ENCODE measurements around the gene AQP2.

AQP2 gene

GRCh38 chr12:49920241-49920914 is 30.2 kb upstream of the AQP2 start:
- DNase-seq (ENCODE audit: extremely low read depth in 1 of 2, low read depth in 1 of 2): no peak

- DNase-seq (ENCODE audit: extremely low read depth in 1 of 2, low read depth in 1 of 2): no peak
Measured at GRCh38 chr12:49920915-49921286, 29.6 kb upstream of the AQP2 start.

GRCh38 chr12:49921299-49921698 is 29.2 kb upstream of the AQP2 start:
- no peak for DNase-seq (ENCODE audit: extremely low read depth in 1 of 2, low read depth in 1 of 2)

GRCh38 chr12:49921936-49922335 is 28.6 kb upstream of the AQP2 start:
- no peak for DNase-seq (ENCODE audit: extremely low read depth in 1 of 2, low read depth in 1 of 2)

GRCh38 chr12:49922349-49923034 is 28.0 kb upstream of the AQP2 start:
- no peak for DNase-seq (ENCODE audit: extremely low read depth in 1 of 2, low read depth in 1 of 2)

GRCh38 chr12:49923035-49923644 is 27.4 kb upstream of the AQP2 start:
- DNase-seq (ENCODE audit: extremely low read depth in 1 of 2, low read depth in 1 of 2): no peak

- no peak for DNase-seq (ENCODE audit: extremely low read depth in 1 of 2, low read depth in 1 of 2)
Measured at GRCh38 chr12:49923880-49924556, 26.5 kb upstream of the AQP2 start.

GRCh38 chr12:49924628-49925246 is 25.8 kb upstream of the AQP2 start:
- no peak for DNase-seq (ENCODE audit: extremely low read depth in 1 of 2, low read depth in 1 of 2)

GRCh38 chr12:49925433-49926204 is 24.9 kb upstream of the AQP2 start:
- DNase-seq (ENCODE audit: extremely low read depth in 1 of 2, low read depth in 1 of 2): no peak

- no peak for DNase-seq (ENCODE audit: extremely low read depth in 1 of 2, low read depth in 1 of 2)
Measured at GRCh38 chr12:49928471-49928870, 22.1 kb upstream of the AQP2 start.

- no peak for DNase-seq (ENCODE audit: extremely low read depth in 1 of 2, low read depth in 1 of 2)
Measured at GRCh38 chr12:49929581-49929980, 21.0 kb upstream of the AQP2 start.

- DNase-seq (ENCODE audit: extremely low read depth in 1 of 2, low read depth in 1 of 2): no peak
Measured at GRCh38 chr12:49930515-49931288, 19.8 kb upstream of the AQP2 start.

GRCh38 chr12:49932023-49932422 is 18.5 kb upstream of the AQP2 start:
- DNase-seq (ENCODE audit: extremely low read depth in 1 of 2, low read depth in 1 of 2): no peak

- DNase-seq (ENCODE audit: extremely low read depth in 1 of 2, low read depth in 1 of 2): no peak
Measured at GRCh38 chr12:49932533-49933130, 17.9 kb upstream of the AQP2 start.

GRCh38 chr12:49933796-49934195 is 16.7 kb upstream of the AQP2 start:
- DNase-seq (ENCODE audit: extremely low read depth in 1 of 2, low read depth in 1 of 2): no peak

- DNase-seq (ENCODE audit: extremely low read depth in 1 of 2, low read depth in 1 of 2): no peak
Measured at GRCh38 chr12:49934505-49934904, 16.0 kb upstream of the AQP2 start.

GRCh38 chr12:49936925-49937324 is 13.6 kb upstream of the AQP2 start:
- no peak for DNase-seq (ENCODE audit: extremely low read depth in 1 of 2, low read depth in 1 of 2)

GRCh38 chr12:49937639-49938300 is 12.8 kb upstream of the AQP2 start:
- DNase-seq (ENCODE audit: extremely low read depth in 1 of 2, low read depth in 1 of 2): no peak

GRCh38 chr12:49939307-49939706 is 11.2 kb upstream of the AQP2 start:
- DNase-seq (ENCODE audit: extremely low read depth in 1 of 2, low read depth in 1 of 2): no peak
